CD4-positive, alpha-beta memory T cell (primary cell): ENCODE measurements around the gene PARD3B. TPM values are rescaled to one million over a fixed set of nuclear protein-coding genes. Genes with fewer than 3 reads are reported as not detected.

ENCODE experiments used
- CTCF ChIA-PET: fragments of 350-600 bp; sonication (Branson Sonifier 250); formaldehyde crosslinking; loops from one replicate; lab custom pipeline; 2021; ENCODE audit warnings: inconsistent platforms; ENCODE audit not compliant: partially characterized antibody; lab: Charles Lee
- POLR2A ChIA-PET: fragments of 350-600 bp; sonication (Branson Sonifier 250); formaldehyde crosslinking; loops from one replicate; lab custom pipeline; 2021; ENCODE audit not compliant: partially characterized antibody; lab: Charles Lee
- DNase-seq, 5 donors: peaks; one replicate each; pipeline versions ENCODE4 v3.0.0 to v3.0.0-alpha.2; 2020 to 2022; ENCODE audit warnings: mixed read lengths in 1 of 5
- H3K27ac ChIP-seq: one replicate; pipeline ENCODE4 v1.7.0; 2013; ENCODE audit warnings: low read depth, low read length
- H3K27me3 ChIP-seq: 2 replicates; pipeline ENCODE4 v1.7.0; 2013; ENCODE audit warnings: mild to moderate bottlenecking, low read length, moderate library complexity; ENCODE audit not compliant: insufficient read depth
- H3K36me3 ChIP-seq: 2 replicates; pipeline ENCODE4 v1.7.0; 2013; ENCODE audit warnings: mild to moderate bottlenecking, low read length, moderate library complexity; ENCODE audit not compliant: insufficient read depth
- H3K4me1 ChIP-seq: 2 replicates; pipeline ENCODE4 v1.7.0; 2013; ENCODE audit warnings: mild to moderate bottlenecking, low read length, moderate library complexity; ENCODE audit not compliant: insufficient read depth
- H3K4me3 ChIP-seq, 2 donors: one replicate each; pipeline ENCODE4 v1.7.0; 2013; ENCODE audit warnings: low read length in 2 of 2, mild to moderate bottlenecking in 1 of 2
- H3K9me3 ChIP-seq, 2 donors: one replicate each; pipeline ENCODE4 v1.7.0; 2013; ENCODE audit warnings: low read length in 2 of 2, control low read depth in 1 of 2; ENCODE audit not compliant: control insufficient read depth in 1 of 2
- H3K27ac Mint-ChIP-seq, 7 donors: one replicate each; pipeline ENCODE4 v1.8.0; 2020 to 2021; ENCODE audit warnings: mixed read lengths in 7 of 7, mild to moderate bottlenecking in 6 of 7, inconsistent platforms in 3 of 7, moderate library complexity in 3 of 7
- H3K27me3 Mint-ChIP-seq, 2 donors: one replicate each; pipeline ENCODE4 v1.8.0; 2020 to 2021; ENCODE audit warnings: mixed read lengths in 2 of 2
- H3K36me3 Mint-ChIP-seq, 2 donors: one replicate each; pipeline ENCODE4 v1.8.0; 2020 to 2021; ENCODE audit warnings: mixed read lengths in 2 of 2, inconsistent platforms in 1 of 2, mild to moderate bottlenecking in 1 of 2
- H3K4me1 Mint-ChIP-seq, 4 donors: one replicate each; pipeline ENCODE4 v1.8.0; 2020 to 2021; ENCODE audit warnings: mixed read lengths in 4 of 4, mild to moderate bottlenecking in 1 of 4
- H3K4me3 Mint-ChIP-seq, 8 donors: one replicate each; pipeline ENCODE4 v1.8.0; 2020 to 2021; ENCODE audit warnings: mixed read lengths in 8 of 8, mild to moderate bottlenecking in 7 of 8, moderate library complexity in 6 of 8, inconsistent platforms in 3 of 8
- H3K9me3 Mint-ChIP-seq, 8 donors: one replicate each; pipeline ENCODE4 v1.8.0; 2020 to 2021; ENCODE audit warnings: mixed read lengths in 8 of 8, mild to moderate bottlenecking in 5 of 8, inconsistent platforms in 3 of 8, moderate library complexity in 1 of 8
- intact Hi-C: fragments of 100-400 bp; cut with micrococcal nuclease; formaldehyde crosslinking; loops from one replicate; pipeline ENCODE4 v1.15.1; 2023
- polyA plus RNA-seq, 2 donors: library from polyadenylated mRNA; unstranded; fragments of 300-500 nt; fragmentation: Illumina TruSeq; gene quantifications; one replicate each; pipeline ENCODE4 v1.2.3, GENCODE V29; 2021
- total RNA-seq, 2 experiments: library from RNA; stranded (reverse); gene quantifications; one replicate each; pipeline ENCODE4 v1.2.3, GENCODE V29; 2021

The PARD3B gene
- total and polyA plus RNA-seq, 4 experiments from 2014 or later = 0.44 to 1.3 (median 1.2) TPM; not detected in 1

GRCh38 chr2:205024822-205025518, 479.7 kb downstream of the PARD3B start:
- intact Hi-C loops = no loop called here
- peak in 1 of 5 donors; percentile 35 for DNase-seq
- peaks cover 0 to 4% of the 10 kb centered on the region in 2 donors for H3K36me3 Mint-ChIP-seq
- ChIA-PET POLR2A (interaction anchor here (1.1 kb wide), 1 partner anchor 57 kb away, joined by 3 read pairs; no protein-coding TSS in a partner anchor), CTCF (no interaction called here)
- peaks cover 0 to 7% (median 0%) of the 10 kb centered on the region in 8 donors for H3K9me3 Mint-ChIP-seq
- H3K4me3 ChIP-seq = no peak overlapping the region
- no peak overlapping the region for H3K27ac Mint-ChIP-seq
- H3K36me3 ChIP-seq = no peaks in the 10 kb centered on the region
- H3K27me3 ChIP-seq = no peaks in the 10 kb centered on the region
- H3K27me3 Mint-ChIP-seq = no peaks in the 10 kb centered on the region
- H3K4me1 Mint-ChIP-seq = peaks cover 13 to 24% (median 19%) of the 10 kb centered on the region in 4 donors
- H3K9me3 ChIP-seq = no peaks in the 10 kb centered on the region
- no peak overlapping the region for H3K27ac ChIP-seq
- peak overlapping the region in 6 of 8 donors; percentile 11 to 48 (median 36) for H3K4me3 Mint-ChIP-seq
- peaks cover 9% of the 10 kb centered on the region for H3K4me1 ChIP-seq

GRCh38 chr2:205025580-205026240, 480.4 kb downstream of the PARD3B start:
- Histone ChIP-seq H3K4me3 (no peak overlapping the region), H3K27ac (no peak overlapping the region), H3K36me3 (no peaks in the 10 kb centered on the region), H3K9me3 (no peaks in the 10 kb centered on the region), H3K4me1 (peaks cover 9% of the 10 kb centered on the region), H3K27me3 (no peaks in the 10 kb centered on the region)
- ChIA-PET POLR2A (interaction anchor here (1.1 kb wide), 1 partner anchor 58 kb away, joined by 3 read pairs; no protein-coding TSS in a partner anchor), CTCF (no interaction called here)
- Mint-ChIP-seq H3K4me3 (peak overlapping the region in 6 of 8 donors; percentile 0 to 37 (median 24)), H3K36me3 (no peaks in the 10 kb centered on the region), H3K27ac (peak overlapping the region in 2 of 7 donors; percentile 1 to 5), H3K4me1 (peaks cover 13 to 24% (median 19%) of the 10 kb centered on the region in 4 donors), H3K27me3 (no peaks in the 10 kb centered on the region), H3K9me3 (peaks cover 0 to under 1% (median 0%) of the 10 kb centered on the region in 8 donors)
- intact Hi-C loops = no loop called here
- no peak for DNase-seq

GRCh38 chr2:205030695-205031094, 485.4 kb downstream of the PARD3B start:
- Histone ChIP-seq H3K4me1 (peaks cover 15% of the 10 kb centered on the region), H3K27me3 (no peaks in the 10 kb centered on the region), H3K9me3 (no peaks in the 10 kb centered on the region), H3K36me3 (no peaks in the 10 kb centered on the region), H3K27ac (no peak overlapping the region), H3K4me3 (no peak overlapping the region)
- H3K4me1 Mint-ChIP-seq = peaks cover 15 to 30% (median 24%) of the 10 kb centered on the region in 4 donors
- intact Hi-C loops = no loop called here
- ChIA-PET POLR2A (no interaction called here), CTCF (interaction anchor here (1.8 kb wide), 1 partner anchor 159 kb away, joined by 4 read pairs; no protein-coding TSS in a partner anchor)
- no peaks in the 10 kb centered on the region for H3K36me3 Mint-ChIP-seq
- H3K27me3 Mint-ChIP-seq = no peaks in the 10 kb centered on the region
- H3K27ac Mint-ChIP-seq = no peak overlapping the region
- peaks cover 0 to 2% (median 0%) of the 10 kb centered on the region in 8 donors for H3K9me3 Mint-ChIP-seq
- DNase-seq = no peak
- H3K4me3 Mint-ChIP-seq = no peak overlapping the region

- H3K4me1 Mint-ChIP-seq = peaks cover 9 to 20% (median 18%) of the 10 kb centered on the region in 4 donors
Measured at GRCh38 chr2:205032093-205032551, 486.8 kb downstream of the PARD3B start.

GRCh38 chr2:205033431-205033830, 488.2 kb downstream of the PARD3B start:
- POLR2A ChIA-PET = interaction anchor here (0.8 to 1.4 kb wide), 3 partner anchors 13 to 66 kb away, joined by 3 to 4 read pairs (median 3); no protein-coding TSS in a partner anchor
- CTCF ChIA-PET = interaction anchor here (1.0 kb wide), 1 partner anchor 31 kb away, joined by 4 read pairs; no protein-coding TSS in a partner anchor

More at GRCh38 chr2:205032093-205032551, 486.8 kb downstream of the PARD3B start:
- Histone ChIP-seq H3K36me3 (no peaks in the 10 kb centered on the region), H3K4me3 (no peak overlapping the region), H3K4me1 (peaks cover 11% of the 10 kb centered on the region), H3K27ac (no peak overlapping the region), H3K9me3 (no peaks in the 10 kb centered on the region), H3K27me3 (no peaks in the 10 kb centered on the region)
- no peaks in the 10 kb centered on the region for H3K36me3 Mint-ChIP-seq
- no peak overlapping the region for H3K27ac Mint-ChIP-seq
- no peak overlapping the region for H3K4me3 Mint-ChIP-seq
- H3K27me3 Mint-ChIP-seq = no peaks in the 10 kb centered on the region
- CTCF ChIA-PET = interaction anchor here (0.6 to 1.8 kb wide), 2 partner anchors 160 to 583 kb away, joined by 3 to 4 read pairs; no protein-coding TSS in a partner anchor
- no peak for DNase-seq
- peaks cover 0 to 2% (median 0%) of the 10 kb centered on the region in 8 donors for H3K9me3 Mint-ChIP-seq
- POLR2A ChIA-PET = no interaction called here
- intact Hi-C loops = no loop called here

GRCh38 chr2:205034034-205034433, 488.8 kb downstream of the PARD3B start:
- Mint-ChIP-seq H3K27me3 (no peaks in the 10 kb centered on the region), H3K36me3 (no peaks in the 10 kb centered on the region), H3K4me3 (peak overlapping the region in 4 of 8 donors; percentile 26 to 47 (median 30)), H3K9me3 (peaks cover 0 to 2% (median 0%) of the 10 kb centered on the region in 8 donors), H3K4me1 (peaks cover 9 to 20% (median 18%) of the 10 kb centered on the region in 4 donors), H3K27ac (peak overlapping the region in 1 of 7 donors; percentile 32)
- no peak overlapping the region for H3K4me3 ChIP-seq
- peaks cover 11% of the 10 kb centered on the region for H3K4me1 ChIP-seq
- DNase-seq = peak in 3 of 5 donors; percentile 6 to 17 (median 8)
- no peaks in the 10 kb centered on the region for H3K9me3 ChIP-seq
- POLR2A ChIA-PET = interaction anchor here (0.8 to 1.4 kb wide), 3 partner anchors 13 to 66 kb away, joined by 3 to 4 read pairs (median 3); no protein-coding TSS in a partner anchor
- no peak overlapping the region for H3K27ac ChIP-seq
- intact Hi-C loops = no loop called here
- CTCF ChIA-PET = interaction anchor here (1.0 kb wide), 1 partner anchor 30 kb away, joined by 4 read pairs; no protein-coding TSS in a partner anchor
- H3K36me3 ChIP-seq = no peaks in the 10 kb centered on the region
- no peaks in the 10 kb centered on the region for H3K27me3 ChIP-seq

More at GRCh38 chr2:205033431-205033830, 488.2 kb downstream of the PARD3B start:
- Mint-ChIP-seq H3K27ac (peak overlapping the region in 1 of 7 donors; percentile 39), H3K9me3 (peaks cover 0 to 2% (median 0%) of the 10 kb centered on the region in 8 donors), H3K4me1 (peaks cover 9 to 20% (median 18%) of the 10 kb centered on the region in 4 donors), H3K4me3 (no peak overlapping the region), H3K36me3 (no peaks in the 10 kb centered on the region), H3K27me3 (no peaks in the 10 kb centered on the region)
- Histone ChIP-seq H3K4me3 (no peak overlapping the region), H3K4me1 (peaks cover 11% of the 10 kb centered on the region), H3K36me3 (no peaks in the 10 kb centered on the region), H3K27me3 (no peaks in the 10 kb centered on the region), H3K9me3 (no peaks in the 10 kb centered on the region), H3K27ac (no peak overlapping the region)
- no peak for DNase-seq
- intact Hi-C loops = no loop called here
